Effector memory CD8-positive, alpha-beta T cell (primary cell): Measurements from ENCODE around the gene BAD.
"Not testable (repeated sequence)": the region's sequence is repeated elsewhere in the genome, so short reads cannot be mapped to it uniquely, and the experiment has no call there.

ENCODE experiments used
- ATAC-seq: fragments of 150-1000 bp; cut with Tn5 transposase; replicated peaks from 2 replicates; pipeline ENCODE4 v1.10.0; 2021; ENCODE audit warnings: mild to moderate bottlenecking, moderate library complexity
- DNase-seq, 3 experiments: peaks; one replicate each; pipeline ENCODE4 v3.0.0; 2021
- H3K27ac Mint-ChIP-seq, 2 donors: one replicate each; pipeline ENCODE4 v1.8.0; 2022; ENCODE audit warnings: mild to moderate bottlenecking in 2 of 2, mixed read lengths in 2 of 2, moderate library complexity in 2 of 2
- H3K27me3 Mint-ChIP-seq, 2 donors: one replicate each; pipeline ENCODE4 v1.8.0; 2022; ENCODE audit warnings: mixed read lengths in 2 of 2
- H3K36me3 Mint-ChIP-seq: one replicate; pipeline ENCODE4 v1.8.0; 2022; ENCODE audit warnings: mild to moderate bottlenecking, moderate library complexity, mixed read lengths; ENCODE audit not compliant: insufficient read depth
- H3K4me1 Mint-ChIP-seq, 2 donors: one replicate each; pipeline ENCODE4 v1.8.0; 2022; ENCODE audit warnings: low read depth in 2 of 2, mixed read lengths in 2 of 2
- H3K4me3 Mint-ChIP-seq, 2 donors: one replicate each; pipeline ENCODE4 v1.8.0; 2022; ENCODE audit warnings: mild to moderate bottlenecking in 2 of 2, mixed read lengths in 2 of 2, moderate library complexity in 2 of 2
- H3K9me3 Mint-ChIP-seq, 2 donors: one replicate each; pipeline ENCODE4 v1.8.0; 2022; ENCODE audit warnings: mixed read lengths in 2 of 2
- total RNA-seq, 9 experiments: gene quantifications; one replicate each; lab custom pipeline; 2026; lab: John Stamatoyannopoulos, UW

The BAD gene
- 13.7 to 22.9 (median 17.3) reads per million in 9 experiments for total RNA-seq

- no peaks in the 10 kb centered on the region for H3K9me3 Mint-ChIP-seq
- peak within 1 kb of the TSS; percentile 97 to 99 for H3K27ac Mint-ChIP-seq
- DNase-seq = peak; percentile 86 to 88 (median 87)
- H3K27me3 Mint-ChIP-seq = no peaks in the 10 kb centered on the region
- peaks cover 14 to 22% of the 10 kb centered on the region in 2 donors for H3K4me1 Mint-ChIP-seq
- peak within 1 kb of the TSS; percentile 88 to 90 for H3K4me3 Mint-ChIP-seq
- peak; percentile 78 for ATAC-seq
- H3K36me3 Mint-ChIP-seq = peaks cover 48% of the 10 kb centered on the region
Observed at GRCh38 chr11:64284048-64284961, at the start of gene BAD. Gene BAD, minus strand, starts transcription at chr11:64284665. Its CDS starts 297 bp downstream, at chr11:64284368.

- no peak overlapping the region for H3K4me3 Mint-ChIP-seq
- H3K4me1 Mint-ChIP-seq = peaks cover 11 to 14% of the 10 kb centered on the region in 2 donors
- H3K36me3 Mint-ChIP-seq = peaks cover 13% of the 10 kb centered on the region
- no peak overlapping the region for H3K27ac Mint-ChIP-seq
- H3K27me3 Mint-ChIP-seq = no peaks in the 10 kb centered on the region
- ATAC-seq (no peak), DNase-seq (no peak)
- H3K9me3 Mint-ChIP-seq = no peaks in the 10 kb centered on the region
Observed at GRCh38 chr11:64333556-64333955, 49.1 kb upstream of the BAD start.

- Mint-ChIP-seq H3K27me3 (no peaks in the 10 kb centered on the region), H3K4me3 (peak overlapping the region; percentile 47 to 52), H3K27ac (peak overlapping the region; percentile 11 to 42), H3K4me1 (peaks cover 8 to 14% of the 10 kb centered on the region in 2 donors), H3K36me3 (peaks cover 4% of the 10 kb centered on the region), H3K9me3 (no peaks in the 10 kb centered on the region)
- DNase-seq (peak; percentile 72 to 80 (median 73)), ATAC-seq (peak; percentile 90)
Observed at GRCh38 chr11:64331569-64332371, 47.3 kb upstream of the BAD start.

DNA sequence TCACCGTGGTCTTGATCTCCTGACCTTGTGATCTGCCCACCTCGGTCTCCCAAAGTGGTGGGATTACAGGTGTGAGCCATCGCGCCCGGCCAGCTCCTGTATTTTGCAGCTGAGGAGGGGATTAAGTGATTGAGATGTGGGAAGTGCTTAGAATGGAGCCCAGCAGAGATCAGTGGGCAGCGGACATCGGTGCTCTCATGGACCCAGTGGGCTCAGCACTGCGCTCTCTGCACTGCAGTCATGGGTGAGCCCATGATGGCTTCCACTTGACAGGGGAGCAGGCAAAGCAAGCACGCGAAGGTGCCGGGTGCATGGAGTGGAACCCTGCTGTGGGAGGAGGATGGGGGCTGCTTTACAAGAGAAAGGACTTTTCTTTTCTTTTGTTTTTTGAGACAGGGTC is 46.4 kb upstream of the BAD start:
- DNase-seq (no peak), ATAC-seq (no peak)
- Mint-ChIP-seq H3K9me3 (no peaks in the 10 kb centered on the region), H3K36me3 (peaks cover 4% of the 10 kb centered on the region), H3K27me3 (no peaks in the 10 kb centered on the region), H3K27ac (peak overlapping the region in 1 of 2 donors; percentile 11), H3K4me1 (peaks cover 8 to 14% of the 10 kb centered on the region in 2 donors), H3K4me3 (peak overlapping the region in 1 of 2 donors; percentile 52)

GRCh38 chr11:64327993-64328392 is 43.5 kb upstream of the BAD start:
- H3K4me3 Mint-ChIP-seq = no peak overlapping the region
- H3K27ac Mint-ChIP-seq = no peak overlapping the region
- no peaks in the 10 kb centered on the region for H3K27me3 Mint-ChIP-seq
- DNase-seq (no peak), ATAC-seq (no peak)
- H3K36me3 Mint-ChIP-seq = peaks cover 8% of the 10 kb centered on the region
- H3K4me1 Mint-ChIP-seq = peaks cover 8 to 14% of the 10 kb centered on the region in 2 donors
- H3K9me3 Mint-ChIP-seq = no peaks in the 10 kb centered on the region

DNA sequence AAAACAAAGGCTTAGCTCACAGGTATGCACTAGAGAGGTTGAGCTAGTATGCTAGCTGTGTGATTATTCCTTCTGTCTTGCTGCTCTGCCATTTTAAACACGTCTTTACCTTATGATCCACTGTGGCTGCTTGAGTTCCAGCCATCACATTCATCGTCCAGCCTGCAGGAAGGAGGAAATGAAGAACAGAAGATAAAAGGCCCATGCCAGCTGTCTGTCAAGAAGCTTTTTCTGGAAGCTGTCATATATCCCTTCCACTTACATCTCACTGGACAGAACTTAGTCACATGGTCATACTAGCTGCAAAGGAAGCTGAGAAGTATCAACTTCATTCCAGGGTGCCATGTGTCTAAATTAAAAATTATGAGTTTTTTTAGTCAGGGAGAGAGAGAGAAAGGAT is 42.9 kb upstream of the BAD start:
- ATAC-seq (no peak), DNase-seq (no peak)
- H3K36me3 Mint-ChIP-seq = peaks cover 8% of the 10 kb centered on the region
- peaks cover 8 to 14% of the 10 kb centered on the region in 2 donors for H3K4me1 Mint-ChIP-seq
- no peak overlapping the region for H3K4me3 Mint-ChIP-seq
- no peaks in the 10 kb centered on the region for H3K27me3 Mint-ChIP-seq
- H3K9me3 Mint-ChIP-seq = no peaks in the 10 kb centered on the region
- H3K27ac Mint-ChIP-seq = no peak overlapping the region

DNA sequence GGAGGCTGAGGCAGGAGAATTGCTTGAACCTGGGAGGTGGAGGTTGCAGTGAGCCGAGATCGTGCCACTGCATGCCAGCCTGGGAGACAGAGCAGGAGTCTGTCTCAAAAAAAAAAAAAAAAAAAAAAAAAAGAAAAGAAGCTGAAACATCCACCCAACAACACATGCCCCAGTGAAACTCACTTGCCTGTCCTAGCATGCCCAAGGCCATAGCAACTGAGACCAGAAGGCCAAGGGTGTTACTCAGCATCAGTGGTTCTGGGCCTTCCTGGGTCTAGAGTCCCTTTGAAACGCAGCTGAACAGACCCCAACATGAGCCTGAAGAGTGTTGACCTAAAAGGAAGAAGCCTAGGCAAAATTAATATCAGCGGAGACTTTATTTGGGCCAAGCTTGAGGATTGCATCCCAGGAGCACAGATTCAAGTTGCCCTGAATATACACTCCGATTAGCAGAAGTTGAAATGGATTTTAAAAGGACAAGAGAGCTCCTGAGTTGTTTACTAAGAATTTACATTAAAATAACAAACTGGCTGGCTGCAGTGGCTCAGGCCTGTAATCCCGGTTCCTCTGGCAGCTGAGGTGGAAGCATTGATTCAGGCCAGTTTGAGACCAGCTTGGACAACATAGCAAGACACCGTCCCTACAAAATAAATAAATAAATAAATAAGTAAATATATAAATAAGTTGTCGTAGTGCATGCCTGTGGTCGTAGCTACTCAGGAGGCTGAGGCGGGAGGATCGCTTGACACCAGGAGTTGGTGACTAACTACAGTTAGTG is 40.4 kb upstream of the BAD start:
- DNase-seq (no peak), ATAC-seq (no peak)
- H3K4me1 Mint-ChIP-seq = peaks cover 4% of the 10 kb centered on the region in 2 donors
- no peaks in the 10 kb centered on the region for H3K9me3 Mint-ChIP-seq
- H3K27me3 Mint-ChIP-seq = no peaks in the 10 kb centered on the region
- peaks cover 14% of the 10 kb centered on the region for H3K36me3 Mint-ChIP-seq
- H3K27ac Mint-ChIP-seq = no peak overlapping the region
- no peak overlapping the region for H3K4me3 Mint-ChIP-seq

GRCh38 chr11:64323984-64324383 is 39.5 kb upstream of the BAD start:
- H3K4me3 Mint-ChIP-seq, H3K27ac Mint-ChIP-seq, ATAC-seq, H3K27me3 Mint-ChIP-seq, DNase-seq, H3K9me3 Mint-ChIP-seq: not testable (repeated sequence)
- H3K36me3 Mint-ChIP-seq = peaks cover 22% of the 10 kb centered on the region
- H3K4me1 Mint-ChIP-seq = peaks cover 9 to 11% of the 10 kb centered on the region in 2 donors

- DNase-seq (no peak), ATAC-seq (no peak)
- H3K36me3 Mint-ChIP-seq = peaks cover 26% of the 10 kb centered on the region
- peaks cover 13 to 14% of the 10 kb centered on the region in 2 donors for H3K4me1 Mint-ChIP-seq
- no peaks in the 10 kb centered on the region for H3K27me3 Mint-ChIP-seq
- no peaks in the 10 kb centered on the region for H3K9me3 Mint-ChIP-seq
- H3K4me3 Mint-ChIP-seq = no peak overlapping the region
- no peak overlapping the region for H3K27ac Mint-ChIP-seq
Observed at GRCh38 chr11:64323373-64323772, 38.9 kb upstream of the BAD start.

GRCh38 chr11:64322925-64323260 is 38.4 kb upstream of the BAD start:
- ATAC-seq = no peak
- Mint-ChIP-seq H3K36me3 (peaks cover 31% of the 10 kb centered on the region), H3K27me3 (no peaks in the 10 kb centered on the region), H3K9me3 (no peaks in the 10 kb centered on the region), H3K27ac (no peak overlapping the region), H3K4me1 (peaks cover 17 to 18% of the 10 kb centered on the region in 2 donors), H3K4me3 (no peak overlapping the region)
- DNase-seq = no peak

GRCh38 chr11:64321533-64321932 is 37.1 kb upstream of the BAD start:
- no peaks in the 10 kb centered on the region for H3K27me3 Mint-ChIP-seq
- no peaks in the 10 kb centered on the region for H3K9me3 Mint-ChIP-seq
- no peak for ATAC-seq
- peaks cover 45% of the 10 kb centered on the region for H3K36me3 Mint-ChIP-seq
- H3K4me1 Mint-ChIP-seq = peaks cover 27 to 28% of the 10 kb centered on the region in 2 donors
- DNase-seq = no peak
- H3K4me3 Mint-ChIP-seq = no peak overlapping the region
- H3K27ac Mint-ChIP-seq = no peak overlapping the region

GRCh38 chr11:64321026-64321425 is 36.6 kb upstream of the BAD start:
- Mint-ChIP-seq H3K4me1 (peaks cover 29 to 33% of the 10 kb centered on the region in 2 donors), H3K27me3 (no peaks in the 10 kb centered on the region), H3K36me3 (peaks cover 49% of the 10 kb centered on the region), H3K4me3 (no peak overlapping the region), H3K9me3 (no peaks in the 10 kb centered on the region), H3K27ac (peak overlapping the region in 1 of 2 donors; percentile 33)
- DNase-seq (no peak), ATAC-seq (no peak)

DNA sequence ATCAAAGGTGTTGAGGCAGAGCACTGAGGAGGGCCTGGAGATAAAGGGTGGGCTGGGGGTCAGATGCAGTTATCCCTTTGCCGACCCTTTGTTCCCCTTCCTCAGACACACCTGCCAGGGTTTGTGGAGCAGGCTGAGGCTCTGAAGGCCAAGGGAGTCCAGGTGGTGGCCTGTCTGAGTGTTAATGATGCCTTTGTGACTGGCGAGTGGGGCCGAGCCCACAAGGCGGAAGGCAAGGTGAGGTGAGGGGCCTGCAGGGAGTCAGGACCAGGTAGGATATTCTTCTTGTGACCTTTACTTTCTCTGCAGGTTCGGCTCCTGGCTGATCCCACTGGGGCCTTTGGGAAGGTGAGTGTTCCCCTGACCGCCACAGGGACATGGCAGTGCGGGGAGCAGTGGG is 36.1 kb upstream of the BAD start:
- Mint-ChIP-seq H3K27me3 (no peaks in the 10 kb centered on the region), H3K27ac (peak overlapping the region in 1 of 2 donors; percentile 33), H3K4me3 (no peak overlapping the region), H3K4me1 (peaks cover 29 to 33% of the 10 kb centered on the region in 2 donors), H3K9me3 (no peaks in the 10 kb centered on the region), H3K36me3 (peaks cover 49% of the 10 kb centered on the region)
- ATAC-seq (no peak), DNase-seq (no peak)
